DLD1 (cell line): Measurements from ENCODE around the gene PAIP2.
"Not testable (repeated sequence)": the region's sequence is repeated elsewhere in the genome, so short reads cannot be mapped to it uniquely, and the experiment has no call there.

Source experiments
- in situ Hi-C: cut with HindIII; loops from 2 replicates; pipeline ENCODE4 v1.10.0; 2017; ENCODE audit warnings: low sequenced_read_pairs

PAIP2 gene, protein sequence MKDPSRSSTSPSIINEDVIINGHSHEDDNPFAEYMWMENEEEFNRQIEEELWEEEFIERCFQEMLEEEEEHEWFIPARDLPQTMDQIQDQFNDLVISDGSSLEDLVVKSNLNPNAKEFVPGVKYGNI

DNA sequence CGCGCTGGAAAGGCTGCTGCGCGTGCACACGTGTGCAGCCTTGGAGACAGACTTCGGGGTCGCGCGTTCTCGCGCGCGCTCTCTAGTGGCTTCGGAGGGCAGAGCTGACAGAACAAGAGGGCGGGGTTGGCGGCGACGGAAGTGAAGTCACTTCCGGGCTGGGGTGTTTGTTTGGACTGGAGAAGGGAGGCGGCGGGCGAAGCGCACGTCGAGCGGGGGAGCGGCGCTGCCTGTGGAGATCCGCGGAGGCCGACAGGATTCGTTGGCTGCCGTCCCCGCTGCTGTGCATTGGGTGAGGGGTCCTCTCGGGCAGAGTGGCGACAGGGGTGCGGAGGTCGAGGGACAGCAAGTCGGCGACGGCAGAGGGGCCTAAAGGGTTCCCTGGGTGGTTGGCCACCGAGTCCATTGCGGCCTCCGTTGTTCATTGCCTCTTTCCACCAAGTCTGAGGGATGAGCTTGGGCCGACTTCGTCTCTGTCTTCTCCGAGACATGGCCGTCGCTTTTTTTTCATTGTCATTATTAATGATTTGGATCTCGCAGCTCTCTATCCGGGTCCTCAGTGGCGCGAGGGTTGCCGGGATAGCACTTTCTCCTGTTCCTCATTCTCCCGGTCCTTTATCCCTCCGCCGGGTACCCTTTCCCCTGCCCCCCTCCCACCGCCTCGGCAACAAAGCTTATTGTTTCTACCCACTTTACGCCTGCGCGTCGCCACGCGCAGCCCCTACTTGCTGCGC is at the start of gene PAIP2:
Gene PAIP2, plus strand, starts transcription at position 166 of the 734 bp plus-strand sequence. CDS start 21,931 bp downstream, outside the sequence.
- in situ Hi-C loops, result no loop called here

DNA sequence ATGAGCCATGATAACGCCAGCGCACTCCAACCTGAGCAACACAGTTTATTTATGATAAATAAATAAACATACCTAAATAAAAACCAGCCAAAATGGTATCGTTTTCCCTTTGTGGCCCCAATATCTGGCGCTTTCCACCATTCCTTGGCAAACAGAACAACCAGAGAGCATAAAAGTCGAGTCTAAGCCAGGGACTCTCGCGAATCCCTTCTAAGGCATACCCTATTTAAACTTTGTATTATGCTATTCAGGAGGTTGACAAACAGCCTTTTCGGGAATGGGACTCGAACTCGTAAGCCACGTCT is 48.5 kb upstream of the PAIP2 start:
- in situ Hi-C loops, result no loop called here

DNA sequence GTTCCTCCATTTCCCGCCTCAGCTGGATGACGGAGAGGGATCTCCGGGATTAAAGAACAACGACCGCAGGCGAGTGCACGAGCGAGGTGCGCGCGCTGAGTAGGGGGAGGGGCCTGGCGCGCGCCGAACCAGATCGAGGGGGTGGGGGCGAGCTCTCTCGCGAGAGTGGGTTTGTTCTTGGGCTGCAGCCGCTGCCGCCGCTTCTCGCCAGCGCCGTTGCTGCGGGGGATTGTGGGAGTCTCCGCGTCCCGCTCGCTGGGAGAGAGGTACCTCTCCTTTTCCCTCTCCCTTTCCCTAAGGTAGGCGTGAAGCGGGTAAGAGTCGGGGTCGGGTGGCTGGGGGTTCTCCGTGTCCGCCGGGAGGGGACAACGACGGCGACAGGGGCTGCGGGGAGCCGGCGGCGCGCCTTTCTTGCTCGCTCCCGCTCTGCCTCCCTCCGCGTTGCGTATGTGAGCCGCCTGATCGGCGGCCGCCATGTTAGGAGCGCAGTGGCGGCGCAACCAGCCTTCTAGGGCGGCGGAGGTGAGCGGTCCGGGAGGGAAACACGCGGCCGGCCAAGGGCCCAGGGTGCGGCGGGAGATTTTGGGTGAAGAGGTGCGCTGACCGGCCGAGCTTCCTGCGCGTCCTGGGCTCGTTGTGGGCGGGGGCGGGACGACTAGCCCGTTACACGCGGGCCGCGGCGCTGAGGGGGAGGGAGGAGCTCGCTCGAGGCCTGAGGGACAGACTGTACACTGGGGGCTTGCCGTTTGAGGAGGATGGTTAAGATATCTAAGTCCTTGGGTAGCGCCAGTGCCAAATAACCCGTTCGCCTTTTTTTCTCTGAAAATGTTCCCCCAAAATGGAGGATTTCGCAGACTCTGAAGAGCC is 47.9 kb upstream of the PAIP2 start, which contains the start of gene MATR3:
Gene MATR3, plus strand, starts transcription at position 234 of the 867 bp plus-strand sequence. CDS start 13,676 bp downstream, outside the sequence.
- in situ Hi-C loops, result no loop called here

DNA sequence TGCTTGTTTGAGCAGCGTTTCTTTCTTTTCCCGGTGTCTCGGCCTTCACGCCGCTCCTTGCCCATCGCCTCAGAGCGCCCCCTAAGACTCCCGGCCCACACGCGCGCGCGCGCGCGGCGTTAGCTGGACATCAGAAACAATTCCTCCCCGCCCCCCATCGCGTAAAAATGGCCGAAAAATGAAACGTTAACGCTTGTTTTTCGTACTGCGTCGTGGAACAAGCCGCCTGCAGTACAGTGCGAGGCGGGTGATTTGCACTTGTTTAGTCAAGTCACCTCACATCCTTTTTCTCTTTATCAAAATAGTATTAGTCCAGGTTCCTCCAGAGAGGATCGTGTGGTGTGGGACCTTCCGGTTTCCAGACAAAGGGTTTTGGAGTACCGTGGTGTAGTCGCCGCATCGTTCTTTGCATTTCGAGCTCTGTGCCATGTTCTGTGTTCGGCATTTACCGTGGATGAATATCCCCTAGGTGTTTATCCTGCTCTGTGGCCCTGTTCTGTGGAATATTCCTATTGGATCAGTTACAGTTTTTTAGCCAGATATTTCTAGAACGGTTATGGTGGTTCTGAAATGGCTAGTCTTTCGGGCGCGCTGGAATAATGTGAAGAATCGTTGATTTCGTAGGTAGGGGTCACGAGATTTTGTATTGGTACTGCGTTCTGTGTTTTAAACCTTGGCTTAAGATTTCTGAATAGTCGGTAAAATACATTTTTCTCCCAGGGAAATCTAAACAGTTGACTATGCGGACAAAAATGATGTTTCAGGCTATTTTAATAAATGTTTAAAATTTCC is 47.1 kb upstream of the PAIP2 start:
- in situ Hi-C loops, result no loop called here

DNA sequence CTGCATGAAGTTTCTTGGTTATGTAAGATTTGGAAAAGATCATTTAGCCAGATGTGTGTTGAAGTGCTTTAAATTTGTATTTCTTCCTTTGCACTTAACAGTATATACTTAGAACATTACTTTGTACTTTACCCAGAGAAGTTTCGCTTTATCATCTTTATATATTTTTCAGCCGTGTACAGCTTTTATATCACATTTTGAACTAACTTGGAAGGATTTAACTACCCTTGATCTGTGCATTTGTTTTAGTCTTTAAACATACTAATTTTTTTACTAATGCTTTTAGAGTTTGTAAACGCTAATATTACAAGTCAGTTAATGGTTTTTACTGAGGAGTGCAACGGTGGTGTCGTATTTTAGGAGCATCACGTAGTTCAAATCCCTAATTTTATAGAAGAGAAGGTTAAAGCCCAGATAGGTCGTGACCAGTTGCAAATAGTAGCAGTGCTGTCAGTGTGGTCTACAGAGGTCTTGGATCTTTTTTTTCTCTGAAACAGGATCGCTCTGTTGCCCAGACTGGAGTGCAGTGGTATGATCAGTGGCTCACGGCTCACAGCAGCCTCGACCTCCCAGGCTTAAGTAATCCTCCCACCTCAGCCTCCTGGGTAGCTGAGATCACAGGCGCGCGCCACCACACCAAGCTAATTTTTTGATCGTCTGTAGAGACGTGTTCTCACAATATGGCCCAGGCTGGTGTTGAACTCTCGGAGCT is 46.2 kb upstream of the PAIP2 start:
- in situ Hi-C loops, result no loop called here

DNA sequence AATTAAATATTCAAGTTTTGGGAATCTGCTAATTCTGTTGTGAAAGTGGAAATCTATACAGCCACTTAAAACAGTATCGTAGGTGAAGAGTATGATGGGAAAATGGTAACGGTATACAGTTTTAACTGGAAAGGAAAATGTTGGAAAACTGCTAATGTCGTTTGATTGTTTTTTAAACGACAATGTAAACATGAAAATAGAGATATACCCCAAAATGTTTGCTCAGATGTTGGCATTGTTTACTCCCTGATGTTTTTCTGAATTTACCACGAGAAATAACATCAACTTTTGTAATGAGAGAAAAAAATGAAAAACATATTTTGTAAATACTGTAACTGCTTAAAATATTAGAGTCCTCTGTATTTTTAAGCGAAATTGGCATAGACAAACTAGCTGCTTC is 45.5 kb upstream of the PAIP2 start:
- in situ Hi-C loops, result no loop called here

DNA sequence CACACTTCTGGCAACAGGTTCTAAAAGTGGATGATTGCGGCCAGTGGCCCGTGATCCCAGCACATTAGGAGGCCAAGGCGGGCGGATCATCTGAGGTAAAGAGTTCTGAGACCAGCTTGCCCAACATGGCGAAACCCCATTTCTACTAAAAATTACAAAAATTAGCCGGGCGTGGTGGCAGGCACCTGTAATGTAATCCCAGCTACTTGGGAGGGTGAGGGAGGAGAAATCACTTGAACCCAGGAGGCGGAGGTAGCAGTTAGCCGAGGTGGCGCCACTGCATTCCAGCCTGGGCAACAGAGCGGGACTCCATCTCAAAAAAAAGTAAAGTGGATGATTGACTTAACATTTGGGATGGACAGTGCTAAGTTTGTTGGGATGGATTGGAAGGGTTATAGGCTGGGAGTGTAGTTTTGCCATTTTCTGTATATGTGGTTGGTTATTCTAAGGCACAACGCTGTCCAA is 44.8 kb upstream of the PAIP2 start:
- in situ Hi-C loops, result no loop called here

DNA sequence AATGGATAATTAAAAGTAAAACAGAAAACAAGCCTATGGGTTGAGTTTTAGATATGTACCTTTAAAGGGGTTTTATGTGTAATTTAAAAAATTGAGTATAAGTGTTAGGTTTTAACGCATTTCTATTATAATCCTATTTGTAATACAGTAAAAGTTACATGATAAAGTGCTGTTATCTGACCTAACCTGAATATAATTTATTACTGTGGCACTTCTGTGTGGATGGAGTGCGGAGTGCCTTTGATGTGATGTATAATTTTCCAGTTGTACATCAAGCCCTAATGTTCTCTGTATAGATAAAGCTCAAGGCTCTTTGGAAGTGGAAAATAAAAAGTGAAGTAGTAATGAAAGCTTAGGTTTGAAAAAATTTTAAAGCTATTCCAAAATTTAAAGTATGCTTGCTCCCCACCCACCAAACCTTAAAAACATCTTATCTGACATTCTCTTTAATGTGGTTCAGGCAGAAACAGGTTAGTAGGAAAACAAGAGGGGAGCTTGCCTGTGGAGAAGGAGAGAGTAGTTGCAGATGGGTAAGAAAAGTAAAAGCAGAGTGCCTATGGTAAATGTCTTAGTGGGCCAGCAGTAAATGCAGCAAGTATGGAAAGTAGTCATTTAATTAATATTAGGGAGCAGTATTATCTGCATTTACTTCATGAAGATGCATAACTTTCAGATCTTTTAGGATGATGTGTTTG is 44.1 kb upstream of the PAIP2 start:
- in situ Hi-C loops, result no loop called here

DNA sequence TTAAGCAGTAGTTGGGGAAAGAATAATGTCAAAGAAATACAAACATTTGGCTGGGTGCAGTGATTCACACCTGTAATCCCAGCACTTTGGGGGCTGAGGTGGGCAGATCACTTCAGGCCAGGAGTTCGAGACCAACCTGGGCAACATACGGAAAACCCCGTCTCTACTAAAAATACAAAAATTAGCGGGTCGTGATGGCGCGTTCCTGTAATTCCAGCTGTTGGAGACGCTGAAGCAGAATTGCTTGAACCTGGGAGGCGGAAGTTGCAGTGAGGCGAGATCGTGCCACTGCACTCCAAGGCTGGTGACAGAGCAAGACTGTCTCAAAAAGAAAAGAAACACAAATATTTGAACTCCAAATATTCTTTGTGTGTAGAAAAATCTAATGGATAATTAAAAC is 43.4 kb upstream of the PAIP2 start:
- in situ Hi-C loops, result no loop called here

DNA sequence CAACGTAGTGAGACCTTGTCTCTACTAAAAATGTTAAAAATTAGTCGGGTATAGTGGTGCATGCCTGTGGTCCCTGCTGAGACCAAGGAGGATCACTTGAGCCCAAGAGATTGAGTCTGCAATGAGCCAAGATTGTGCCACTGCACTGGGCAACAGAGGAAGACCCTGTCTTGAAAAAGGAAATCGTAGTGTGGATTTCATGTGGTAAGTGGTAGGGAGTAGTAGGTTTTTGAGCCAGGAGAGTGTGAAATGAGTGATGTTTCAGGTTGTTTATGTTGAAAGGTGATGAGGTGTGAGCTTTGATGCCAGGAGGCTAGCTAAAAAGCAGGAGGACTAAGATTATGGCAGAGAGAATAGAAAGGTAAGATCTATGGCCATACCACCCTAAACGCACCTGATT is 42.2 kb upstream of the PAIP2 start:
- in situ Hi-C loops, result no loop called here

DNA sequence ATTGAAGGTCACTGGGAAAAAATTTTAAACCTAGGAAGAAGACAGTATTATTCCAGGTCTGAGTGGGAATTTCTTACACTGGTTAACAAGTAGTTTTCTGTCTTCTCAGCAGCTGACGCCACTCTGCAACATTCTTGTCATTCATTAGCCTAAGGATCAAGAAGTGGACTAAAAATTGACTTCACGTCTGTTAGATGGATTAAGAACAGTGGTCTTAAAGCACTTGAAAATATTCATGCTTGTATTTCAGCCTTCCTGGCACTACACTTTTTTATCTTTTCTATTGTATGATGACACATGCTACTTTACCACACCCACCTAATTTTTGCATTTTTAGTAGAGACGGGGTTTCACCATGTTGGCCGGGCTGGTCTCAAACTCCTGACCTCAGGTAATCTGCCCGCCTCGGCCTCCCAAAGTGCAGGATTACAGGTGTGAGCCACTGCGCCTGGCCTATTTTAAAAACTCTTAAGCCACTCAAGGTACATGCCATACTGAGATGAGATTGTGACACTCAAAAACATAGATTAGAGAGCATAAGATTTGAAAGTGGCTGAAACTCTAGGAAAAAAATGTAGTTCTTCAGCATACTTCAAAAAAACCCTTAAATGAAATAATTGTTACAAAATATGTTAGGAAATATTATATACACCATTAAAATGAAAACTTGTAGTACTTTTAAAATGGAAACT is 39.7 kb upstream of the PAIP2 start:
- in situ Hi-C loops, result no loop called here

DNA sequence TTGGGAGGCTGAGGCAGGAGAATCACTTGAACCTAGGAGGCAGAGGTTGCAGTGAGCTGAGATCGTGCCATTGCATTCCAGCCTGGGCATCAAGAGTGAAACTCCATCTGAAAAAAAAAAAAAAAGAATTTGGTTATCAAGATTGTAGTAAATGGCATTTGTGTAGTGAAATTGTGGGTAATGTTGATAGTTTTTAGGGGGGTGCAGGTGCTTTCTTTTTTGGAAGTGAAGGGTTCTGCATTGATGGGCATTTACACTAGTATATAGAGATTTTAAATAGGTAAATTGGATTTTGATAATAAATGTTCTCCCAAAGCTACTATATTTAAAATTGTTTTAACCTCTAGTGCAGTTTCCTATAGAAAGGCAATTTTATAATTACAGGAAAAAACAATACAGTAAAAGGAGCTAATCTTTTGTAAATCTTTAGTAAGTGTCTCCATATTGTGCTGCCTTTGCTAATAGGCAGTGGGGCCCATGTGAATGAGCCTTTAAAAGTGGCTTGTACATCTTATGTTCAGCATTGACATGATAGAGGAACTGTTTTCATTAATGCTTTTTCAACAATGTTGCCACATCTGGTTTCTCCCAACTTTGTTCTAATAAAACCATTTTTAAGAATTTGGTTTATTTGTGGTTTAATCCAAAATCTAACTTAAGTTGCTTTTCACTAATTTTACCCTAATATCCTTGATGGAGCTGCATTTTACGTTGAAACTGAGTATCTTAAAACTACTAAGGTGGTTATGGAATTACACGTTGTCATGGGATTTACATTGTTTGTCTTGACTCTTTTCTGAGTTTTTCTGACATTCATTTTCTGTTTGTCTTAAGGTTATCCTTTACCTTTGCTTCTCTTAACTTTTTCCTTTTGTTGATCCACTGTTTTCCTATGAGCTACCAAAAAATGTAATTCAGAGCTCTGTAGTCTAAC is 37.0 kb upstream of the PAIP2 start:
- in situ Hi-C loops, result no loop called here

DNA sequence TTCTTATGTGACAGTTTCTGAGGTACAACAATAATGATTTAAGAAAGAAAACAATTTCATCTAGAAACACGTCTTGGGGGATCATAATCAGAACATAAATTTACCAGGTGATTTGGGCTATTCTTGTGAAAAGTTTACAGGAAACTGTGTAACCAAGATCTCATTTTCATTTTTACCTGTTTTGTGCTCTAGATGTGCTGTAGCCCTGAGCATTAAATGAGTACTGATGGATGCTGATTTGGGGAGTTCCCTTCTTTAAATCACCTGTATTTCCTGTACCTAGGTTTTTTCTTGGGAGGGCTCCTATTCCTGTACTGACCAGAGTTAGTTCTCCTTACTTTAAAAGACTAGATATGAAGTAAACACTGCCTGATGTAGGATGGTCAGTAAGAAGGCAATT is 35.5 kb upstream of the PAIP2 start:
- in situ Hi-C loops, result no loop called here

DNA sequence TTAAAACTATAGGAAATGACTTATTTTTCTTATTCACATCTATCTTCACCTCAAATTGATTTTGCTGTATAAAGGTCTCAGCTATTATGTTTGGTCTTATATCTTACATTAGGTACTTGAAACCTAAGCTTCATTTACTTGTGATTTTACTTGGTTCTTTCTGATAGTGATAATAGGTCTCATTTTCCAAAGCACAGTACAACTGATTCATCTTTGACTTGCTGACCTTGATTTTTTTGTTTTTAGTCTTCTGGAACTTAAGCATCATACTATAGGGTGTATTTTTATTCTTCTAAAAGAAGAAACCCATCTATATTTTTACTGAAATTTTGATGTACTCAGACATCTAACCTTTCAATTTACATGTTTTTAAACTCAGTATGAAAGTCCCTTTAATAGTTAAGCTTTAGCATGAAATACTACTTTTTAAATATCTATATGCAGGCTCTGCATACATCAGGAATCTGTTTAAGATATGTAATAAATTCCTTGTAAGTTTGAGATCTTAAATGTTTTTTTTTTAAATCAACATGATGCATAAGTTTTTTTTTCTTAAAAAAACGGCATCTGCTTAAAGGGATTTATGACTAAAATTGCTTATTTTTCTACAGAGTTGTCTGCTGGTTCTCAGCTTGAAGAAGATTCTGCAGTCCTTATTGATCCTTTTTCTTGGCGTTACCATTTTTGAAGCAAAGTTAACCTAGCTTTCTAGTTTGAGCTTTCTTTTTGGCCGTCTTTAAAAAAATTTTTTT is 34.9 kb upstream of the PAIP2 start:
- in situ Hi-C loops, result no loop called here

DNA sequence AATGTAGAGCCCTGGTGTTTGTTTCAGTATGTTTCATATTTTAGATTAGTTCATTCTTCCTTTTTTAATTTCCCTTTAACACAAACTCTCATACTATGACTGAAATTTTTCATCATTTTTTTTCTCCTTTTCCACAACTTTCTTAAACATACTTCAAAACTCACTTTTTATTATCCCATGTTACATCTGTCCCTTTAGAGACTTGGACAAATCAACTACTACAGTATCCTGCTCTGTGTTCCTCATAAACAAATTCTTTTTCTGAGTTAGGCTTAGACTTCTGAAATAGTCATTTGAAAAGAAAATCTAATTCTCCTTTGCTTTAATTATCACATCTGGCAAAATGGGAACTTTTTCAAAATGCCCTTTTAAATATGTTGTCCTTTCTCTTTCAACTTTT is 32.9 kb upstream of the PAIP2 start:
- in situ Hi-C loops, result no loop called here

DNA sequence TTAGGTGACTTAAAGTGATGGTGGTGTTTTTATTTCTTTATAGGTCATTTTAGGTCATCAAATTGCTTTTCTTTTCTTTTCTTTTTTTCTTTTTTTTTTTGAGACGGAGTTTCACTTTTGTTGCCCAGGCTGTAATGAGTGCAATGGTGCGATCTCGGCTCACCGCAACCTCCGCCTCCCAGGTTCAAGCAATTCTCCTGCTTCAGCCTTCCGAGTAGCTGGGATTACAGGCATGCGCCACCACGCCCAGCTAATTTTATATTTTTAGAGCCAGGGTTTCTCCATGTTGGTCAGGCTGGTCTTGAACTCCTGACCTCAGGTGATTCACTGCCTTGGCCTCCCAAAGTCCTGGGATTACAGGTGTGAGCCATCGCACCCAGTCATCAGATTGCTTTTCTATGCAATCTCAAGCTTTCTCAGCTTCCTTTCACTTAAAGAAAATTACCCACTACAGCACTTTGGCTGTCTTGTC is 30.9 kb upstream of the PAIP2 start:
- in situ Hi-C loops, result not testable (repeated sequence)

DNA sequence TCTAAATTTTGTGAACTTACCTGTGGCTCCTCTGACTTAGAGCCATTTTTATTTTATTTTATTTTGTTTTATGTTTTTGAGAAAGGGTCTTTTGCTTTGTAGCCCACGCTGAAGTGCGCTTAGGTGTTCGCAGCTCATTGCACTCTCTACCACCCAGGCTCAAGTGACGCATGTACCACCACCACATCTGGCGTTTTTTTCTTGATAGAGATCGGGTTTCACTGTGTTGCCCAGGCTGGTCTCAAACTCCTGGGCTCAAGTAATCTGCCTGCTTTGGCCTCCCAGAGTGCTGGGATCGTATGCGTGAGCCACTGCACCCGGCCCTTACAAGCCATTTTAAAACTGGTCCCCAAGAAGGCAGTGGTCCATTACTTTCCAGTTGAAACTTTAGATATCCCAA is 29.6 kb upstream of the PAIP2 start:
- in situ Hi-C loops, result no loop called here
